Vagina (tissue), 2 donors: ENCODE data around the gene GATA6.

ENCODE experiments used
- POLR2A ChIP-seq, 2 donors: fragments of 450-650 bp; IDR thresholded peaks; one replicate each; pipeline ENCODE4 v1.6.1; 2017; ENCODE audit warnings: antibody characterized with exemption in 2 of 2, mild to moderate bottlenecking in 2 of 2, moderate library complexity in 2 of 2
- TF ChIP-seq, protein P1 (sequence below), 3 experiments: fragments of 450-650 bp in 2 of 3; fragments of 200-600 bp in 1 of 3; sonication (generic) in 1 of 3; IDR thresholded peaks; one replicate each; pipeline ENCODE4 v1.5.1; 2017 to 2019; ENCODE audit warnings: antibody characterized with exemption in 3 of 3, mild to moderate bottlenecking in 2 of 3, moderate library complexity in 2 of 3

DNA sequence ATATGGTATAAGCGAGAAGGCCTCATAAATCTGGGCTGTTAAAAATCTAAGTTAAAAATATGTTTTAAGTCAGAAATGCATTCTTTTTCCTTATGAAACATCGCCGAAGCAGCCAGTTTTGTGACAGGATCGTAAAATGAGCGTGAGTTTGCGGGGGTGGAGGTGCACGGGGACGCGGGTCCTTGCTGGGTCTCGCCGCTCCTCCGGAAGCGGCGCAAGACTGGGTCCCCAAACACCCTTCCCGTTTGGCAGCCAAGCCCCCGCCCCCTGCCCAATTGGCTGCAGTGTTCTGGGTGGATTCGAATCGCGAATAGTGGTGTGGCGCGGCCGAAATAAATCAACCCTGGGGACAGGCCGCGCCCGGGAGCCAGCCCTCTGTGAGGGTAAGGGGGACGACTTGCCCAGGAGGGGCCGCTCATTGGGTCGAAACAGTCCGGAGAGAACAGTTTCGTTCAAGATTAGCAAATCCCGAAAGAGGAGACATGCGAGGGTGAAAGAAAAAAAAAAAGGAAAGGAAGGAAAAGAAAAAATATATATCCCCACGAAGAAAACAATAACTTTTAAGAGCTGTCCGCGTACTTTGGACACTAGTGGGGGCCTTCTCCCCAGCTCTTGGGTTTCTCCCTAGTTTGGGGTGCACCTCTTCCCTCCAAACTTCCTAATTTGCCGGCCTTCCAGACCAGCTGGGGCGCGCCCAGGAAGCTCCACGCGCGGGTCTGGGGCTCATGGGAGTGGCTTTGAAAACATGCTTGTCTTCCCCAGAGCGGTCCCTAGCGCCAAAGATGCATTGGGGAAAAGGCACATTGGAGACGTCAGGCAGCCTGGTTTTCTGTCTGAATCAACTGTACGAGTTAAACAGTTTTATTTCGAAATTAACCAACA, 3.1 kb upstream of the GATA6 start:
- TF ChIP-seq, protein P1, sequence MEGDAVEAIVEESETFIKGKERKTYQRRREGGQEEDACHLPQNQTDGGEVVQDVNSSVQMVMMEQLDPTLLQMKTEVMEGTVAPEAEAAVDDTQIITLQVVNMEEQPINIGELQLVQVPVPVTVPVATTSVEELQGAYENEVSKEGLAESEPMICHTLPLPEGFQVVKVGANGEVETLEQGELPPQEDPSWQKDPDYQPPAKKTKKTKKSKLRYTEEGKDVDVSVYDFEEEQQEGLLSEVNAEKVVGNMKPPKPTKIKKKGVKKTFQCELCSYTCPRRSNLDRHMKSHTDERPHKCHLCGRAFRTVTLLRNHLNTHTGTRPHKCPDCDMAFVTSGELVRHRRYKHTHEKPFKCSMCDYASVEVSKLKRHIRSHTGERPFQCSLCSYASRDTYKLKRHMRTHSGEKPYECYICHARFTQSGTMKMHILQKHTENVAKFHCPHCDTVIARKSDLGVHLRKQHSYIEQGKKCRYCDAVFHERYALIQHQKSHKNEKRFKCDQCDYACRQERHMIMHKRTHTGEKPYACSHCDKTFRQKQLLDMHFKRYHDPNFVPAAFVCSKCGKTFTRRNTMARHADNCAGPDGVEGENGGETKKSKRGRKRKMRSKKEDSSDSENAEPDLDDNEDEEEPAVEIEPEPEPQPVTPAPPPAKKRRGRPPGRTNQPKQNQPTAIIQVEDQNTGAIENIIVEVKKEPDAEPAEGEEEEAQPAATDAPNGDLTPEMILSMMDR (IDR thresholded peaks at IDR 0.05): no peak
- no peak for TF ChIP-seq POLR2A (IDR thresholded peaks at IDR 0.05)
